PFSK-1 (cell line): ENCODE results near the gene ZNRF4.

Source experiments
- FOXP2 ChIP-seq: optimal IDR thresholded peaks from 2 replicates; pipeline ENCODE3; 2011; ENCODE audit warnings: borderline replicate concordance, control low read depth, inconsistent platforms; ENCODE audit not compliant: insufficient read depth; ENCODE audit errors: extremely low read length, extremely low read depth
- POLR2AphosphoS5 ChIP-seq: IDR thresholded peaks from 2 replicates; pipeline ENCODE4 v1.6.1; 2012; ENCODE audit warnings: low read depth, mild to moderate bottlenecking, control low read depth, low read length, moderate library complexity
- REST ChIP-seq, 2 experiments: IDR thresholded peaks; 2 replicates each; pipeline versions ENCODE4 v1.6.1 to v1.8.0; 2011 to 2012; ENCODE audit warnings: low read depth in 2 of 2, low read length in 2 of 2, control low read depth in 1 of 2, inconsistent platforms in 1 of 2, mild to moderate bottlenecking in 1 of 2, moderate library complexity in 1 of 2; ENCODE audit not compliant: insufficient read depth in 1 of 2
- SIN3A ChIP-seq: IDR thresholded peaks from 2 replicates; pipeline ENCODE4 v1.6.1; 2012; ENCODE audit warnings: mild to moderate bottlenecking, low read length, moderate library complexity, borderline replicate concordance; ENCODE audit not compliant: insufficient read depth
- TAF1 ChIP-seq: IDR thresholded peaks from 2 replicates; pipeline ENCODE4 v1.6.1; 2012; ENCODE audit warnings: low read length, control low read depth, borderline replicate concordance; ENCODE audit not compliant: insufficient read depth

- TF ChIP-seq POLR2AphosphoS5 (no peak), SIN3A (no peak), TAF1 (no peak), REST (IDR thresholded peaks at IDR 0.05; ENCODE audit: insufficient read depth in 1 of 2, low read depth in 2 of 2, low read length in 2 of 2) (no peak), FOXP2 (no peak)
These were observed 10.8 kb upstream of the ZNRF4 start for GRCh38 chr19:5444431-5444830.
